ENCODE results near the gene LDLRAD4.

The LDLRAD4 gene

GRCh38 chr18:13176847-13177246, 41.7 kb upstream of the LDLRAD4 start:
- Histone ChIP-seq H3K79me1 (replicated peaks; ENCODE audit: low read length, poor library complexity, severe bottlenecking) (no peaks in the 10 kb centered on the region), H3K4ac (ENCODE audit: low read depth in 1 of 2, low read length in 2 of 2) (no peak overlapping the region), H3K9me3 (ENCODE audit: control insufficient read depth, low read length) (no peaks in the 10 kb centered on the region), H3K4me1 (ENCODE audit: control insufficient read depth, insufficient read depth, low read depth, low read length) (no peaks in the 10 kb centered on the region), H4K91ac (ENCODE audit: low read length) (peak overlapping the region; percentile 64), H3K27ac (ENCODE audit: low read length, poor library complexity, severe bottlenecking) (no peak overlapping the region), H3K9ac (ENCODE audit: low read length) (no peak overlapping the region), H3K4me2 (ENCODE audit: low read length, poor library complexity, severe bottlenecking) (no peak overlapping the region), H2BK5ac (ENCODE audit: low read depth, low read length, poor library complexity, severe bottlenecking) (no peak overlapping the region), H3K23ac (ENCODE audit: low read length in 2 of 2) (no peak overlapping the region), H3K4me3 (ENCODE audit: insufficient read depth in 1 of 2, low read depth in 1 of 2, low read length in 2 of 2) (no peak overlapping the region), H2AFZ (ENCODE audit: low read depth, low read length) (no peak overlapping the region), H4K8ac (ENCODE audit: low read length) (no peak overlapping the region), H3K14ac (ENCODE audit: low read length in 2 of 2) (no peak overlapping the region), H2BK12ac (ENCODE audit: low read length in 2 of 2) (no peak overlapping the region), H2BK120ac (ENCODE audit: low read depth, low read length) (no peak overlapping the region), H3K36me3 (ENCODE audit: control insufficient read depth in 1 of 2, insufficient read depth in 2 of 2, low read depth in 1 of 2, low read length in 2 of 2) (no peaks in the 10 kb centered on the region), H3K18ac (ENCODE audit: low read depth in 1 of 2, low read length in 2 of 2) (no peak overlapping the region), H2AK5ac (ENCODE audit: low read length, severe bottlenecking) (no peak overlapping the region), H3K27me3 (ENCODE audit: control insufficient read depth in 1 of 2, insufficient read depth in 1 of 2, low read length in 2 of 2) (peaks cover 0 to 17% of the 10 kb centered on the region in 2 experiments), H2BK15ac (ENCODE audit: low read depth, poor library complexity, severe bottlenecking) (no peak overlapping the region)
- DNase-seq: no peak
- 92% methylated on average over 13 of the region's 13 CpGs for WGBS

- Histone ChIP-seq H3K4me2 (ENCODE audit: low read length, poor library complexity, severe bottlenecking) (no peak overlapping the region), H2AK5ac (ENCODE audit: low read length, severe bottlenecking) (no peak overlapping the region), H3K27ac (ENCODE audit: low read length, poor library complexity, severe bottlenecking) (no peak overlapping the region)
Observed at GRCh38 chr18:13178197-13178596, 40.4 kb upstream of the LDLRAD4 start.

GRCh38 chr18:13178976-13179375, 39.6 kb upstream of the LDLRAD4 start:
- H4K91ac ChIP-seq (ENCODE audit: low read length): no peak overlapping the region
- H3K23ac ChIP-seq (ENCODE audit: low read length in 2 of 2): no peak overlapping the region
- H3K27ac ChIP-seq (ENCODE audit: low read length, poor library complexity, severe bottlenecking): no peak overlapping the region
- H2BK120ac ChIP-seq (ENCODE audit: low read depth, low read length): no peak overlapping the region
- no peak overlapping the region for H3K14ac ChIP-seq (ENCODE audit: low read length in 2 of 2)
- H3K79me1 ChIP-seq (replicated peaks; ENCODE audit: low read length, poor library complexity, severe bottlenecking): no peaks in the 10 kb centered on the region
- H3K18ac ChIP-seq (ENCODE audit: low read depth in 1 of 2, low read length in 2 of 2): no peak overlapping the region
- H4K8ac ChIP-seq (ENCODE audit: low read length): no peak overlapping the region
- no peak overlapping the region for H3K9ac ChIP-seq (ENCODE audit: low read length)
- no peaks in the 10 kb centered on the region for H3K36me3 ChIP-seq (ENCODE audit: control insufficient read depth in 1 of 2, insufficient read depth in 2 of 2, low read depth in 1 of 2, low read length in 2 of 2)
- H2AFZ ChIP-seq (ENCODE audit: low read depth, low read length): no peak overlapping the region
- peak; percentile 32 for DNase-seq
- no peak overlapping the region for H2BK5ac ChIP-seq (ENCODE audit: low read depth, low read length, poor library complexity, severe bottlenecking)
- H2BK12ac ChIP-seq (ENCODE audit: low read length in 2 of 2): no peak overlapping the region
- H3K4me2 ChIP-seq (ENCODE audit: low read length, poor library complexity, severe bottlenecking): no peak overlapping the region
- H3K9me3 ChIP-seq (ENCODE audit: control insufficient read depth, low read length): no peaks in the 10 kb centered on the region
- no peak overlapping the region for H2AK5ac ChIP-seq (ENCODE audit: low read length, severe bottlenecking)
- no peak overlapping the region for H3K4ac ChIP-seq (ENCODE audit: low read depth in 1 of 2, low read length in 2 of 2)
- 47% methylated on average over 4 of the region's 4 CpGs for WGBS
- H3K27me3 ChIP-seq (ENCODE audit: control insufficient read depth in 1 of 2, insufficient read depth in 1 of 2, low read length in 2 of 2): peaks cover 0 to 11% of the 10 kb centered on the region in 2 experiments
- H3K4me1 ChIP-seq (ENCODE audit: control insufficient read depth, insufficient read depth, low read depth, low read length): no peaks in the 10 kb centered on the region
- H2BK15ac ChIP-seq (ENCODE audit: low read depth, poor library complexity, severe bottlenecking): no peak overlapping the region
- no peak overlapping the region for H3K4me3 ChIP-seq (ENCODE audit: insufficient read depth in 1 of 2, low read depth in 1 of 2, low read length in 2 of 2)

More at GRCh38 chr18:13178197-13178596, 40.4 kb upstream of the LDLRAD4 start:
- H2BK12ac ChIP-seq (ENCODE audit: low read length in 2 of 2): no peak overlapping the region
- H3K27me3 ChIP-seq (ENCODE audit: control insufficient read depth in 1 of 2, insufficient read depth in 1 of 2, low read length in 2 of 2): peaks cover 0 to 19% of the 10 kb centered on the region in 2 experiments
- no peak overlapping the region for H2AFZ ChIP-seq (ENCODE audit: low read depth, low read length)
- no peaks in the 10 kb centered on the region for H3K79me1 ChIP-seq (replicated peaks; ENCODE audit: low read length, poor library complexity, severe bottlenecking)
- 98% methylated on average over 4 of the region's 7 CpGs for WGBS
- H2BK120ac ChIP-seq (ENCODE audit: low read depth, low read length): no peak overlapping the region
- DNase-seq: no peak
- no peak overlapping the region for H4K91ac ChIP-seq (ENCODE audit: low read length)
- H3K4me1 ChIP-seq (ENCODE audit: control insufficient read depth, insufficient read depth, low read depth, low read length): no peaks in the 10 kb centered on the region
- no peak overlapping the region for H3K4me3 ChIP-seq (ENCODE audit: insufficient read depth in 1 of 2, low read depth in 1 of 2, low read length in 2 of 2)
- H3K9me3 ChIP-seq (ENCODE audit: control insufficient read depth, low read length): no peaks in the 10 kb centered on the region
- no peaks in the 10 kb centered on the region for H3K36me3 ChIP-seq (ENCODE audit: control insufficient read depth in 1 of 2, insufficient read depth in 2 of 2, low read depth in 1 of 2, low read length in 2 of 2)
- no peak overlapping the region for H2BK15ac ChIP-seq (ENCODE audit: low read depth, poor library complexity, severe bottlenecking)
- H3K9ac ChIP-seq (ENCODE audit: low read length): no peak overlapping the region
- H3K14ac ChIP-seq (ENCODE audit: low read length in 2 of 2): no peak overlapping the region
- H4K8ac ChIP-seq (ENCODE audit: low read length): no peak overlapping the region
- H3K4ac ChIP-seq (ENCODE audit: low read depth in 1 of 2, low read length in 2 of 2): no peak overlapping the region
- H3K18ac ChIP-seq (ENCODE audit: low read depth in 1 of 2, low read length in 2 of 2): no peak overlapping the region
- H2BK5ac ChIP-seq (ENCODE audit: low read depth, low read length, poor library complexity, severe bottlenecking): no peak overlapping the region
- H3K23ac ChIP-seq (ENCODE audit: low read length in 2 of 2): no peak overlapping the region

- H3K9me3 ChIP-seq (ENCODE audit: control insufficient read depth, low read length): no peaks in the 10 kb centered on the region
- no peak overlapping the region for H2AK5ac ChIP-seq (ENCODE audit: low read length, severe bottlenecking)
- H2BK120ac ChIP-seq (ENCODE audit: low read depth, low read length): no peak overlapping the region
- H2BK12ac ChIP-seq (ENCODE audit: low read length in 2 of 2): no peak overlapping the region
- H3K18ac ChIP-seq (ENCODE audit: low read depth in 1 of 2, low read length in 2 of 2): no peak overlapping the region
- no peak overlapping the region for H3K9ac ChIP-seq (ENCODE audit: low read length)
- H2AFZ ChIP-seq (ENCODE audit: low read depth, low read length): no peak overlapping the region
- H4K91ac ChIP-seq (ENCODE audit: low read length): no peak overlapping the region
- DNase-seq: no peak
- H3K27ac ChIP-seq (ENCODE audit: low read length, poor library complexity, severe bottlenecking): no peak overlapping the region
- no peaks in the 10 kb centered on the region for H3K79me1 ChIP-seq (replicated peaks; ENCODE audit: low read length, poor library complexity, severe bottlenecking)
- no peak overlapping the region for H2BK5ac ChIP-seq (ENCODE audit: low read depth, low read length, poor library complexity, severe bottlenecking)
- H3K36me3 ChIP-seq (ENCODE audit: control insufficient read depth in 1 of 2, insufficient read depth in 2 of 2, low read depth in 1 of 2, low read length in 2 of 2): no peaks in the 10 kb centered on the region
- H4K8ac ChIP-seq (ENCODE audit: low read length): no peak overlapping the region
- H2BK15ac ChIP-seq (ENCODE audit: low read depth, poor library complexity, severe bottlenecking): no peak overlapping the region
- H3K23ac ChIP-seq (ENCODE audit: low read length in 2 of 2): no peak overlapping the region
- H3K14ac ChIP-seq (ENCODE audit: low read length in 2 of 2): no peak overlapping the region
- H3K4me2 ChIP-seq (ENCODE audit: low read length, poor library complexity, severe bottlenecking): no peak overlapping the region
- H3K4me1 ChIP-seq (ENCODE audit: control insufficient read depth, insufficient read depth, low read depth, low read length): no peaks in the 10 kb centered on the region
- no peak overlapping the region for H3K4ac ChIP-seq (ENCODE audit: low read depth in 1 of 2, low read length in 2 of 2)
- WGBS: 77% methylated on average over 9 of the region's 9 CpGs
- peaks cover 0 to 10% of the 10 kb centered on the region in 2 experiments for H3K27me3 ChIP-seq (ENCODE audit: control insufficient read depth in 1 of 2, insufficient read depth in 1 of 2, low read length in 2 of 2)
- H3K4me3 ChIP-seq (ENCODE audit: insufficient read depth in 1 of 2, low read depth in 1 of 2, low read length in 2 of 2): no peak overlapping the region
Observed at GRCh38 chr18:13179566-13180113, 38.9 kb upstream of the LDLRAD4 start.

Measured in mesenchymal stem cell (in vitro differentiated cells and primary cell).